Mammary epithelial cell (primary cell): ENCODE measurements around the gene PNPLA6.

Experiments
- EZH2 ChIP-seq: IDR thresholded peaks from 2 replicates; pipeline ENCODE4 v1.6.1; 2012; ENCODE audit warnings: low read length, inconsistent platforms, borderline replicate concordance
- TF ChIP-seq, protein P1 (sequence below), 2 donors: IDR thresholded peaks in 1 of 2; conservative IDR thresholded peaks in 1 of 2; 2 replicates each; pipeline ENCODE4 v1.5.1; 2011 to 2012; ENCODE audit warnings: inconsistent platforms in 2 of 2, low read length in 2 of 2, mild to moderate bottlenecking in 2 of 2, control low read depth in 1 of 2, low read depth in 1 of 2; ENCODE audit not compliant: insufficient read depth in 1 of 2; ENCODE audit errors: extremely low read depth in 1 of 2

DNA sequence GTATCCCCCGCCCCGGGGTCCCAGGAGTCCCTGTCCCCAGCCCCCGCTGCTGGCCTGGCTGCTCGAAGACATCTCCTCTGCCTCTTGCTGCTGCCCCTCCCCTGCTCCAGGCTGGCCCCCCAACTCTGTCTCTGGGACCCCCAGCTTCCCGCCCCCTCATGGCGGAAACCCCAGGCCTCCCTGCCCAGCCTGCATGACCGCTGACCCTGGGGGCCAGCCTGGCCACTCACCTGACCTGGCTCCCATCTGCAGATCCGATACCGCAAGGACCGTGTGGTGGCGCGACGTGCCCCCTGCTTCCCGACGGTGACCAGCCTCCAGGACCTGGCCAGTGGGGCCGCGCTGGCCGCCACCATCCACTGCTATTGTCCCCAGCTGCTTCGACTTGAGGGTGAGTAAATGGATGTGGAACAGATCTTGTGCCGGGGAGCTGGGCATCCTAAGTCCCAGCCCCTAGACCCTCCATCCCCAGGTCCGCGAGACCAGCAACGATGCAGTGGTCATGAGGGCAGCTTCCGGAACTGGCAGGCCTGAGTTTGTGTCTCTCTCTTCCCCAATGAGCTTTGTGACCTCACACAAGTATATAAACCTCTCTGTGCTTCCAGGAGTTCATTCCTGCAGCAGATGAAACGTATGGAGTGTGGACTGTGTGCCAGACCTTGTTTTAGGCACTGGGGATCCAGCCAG, 72.5 kb downstream of the PNPLA6 start:
- TF ChIP-seq, protein P1, sequence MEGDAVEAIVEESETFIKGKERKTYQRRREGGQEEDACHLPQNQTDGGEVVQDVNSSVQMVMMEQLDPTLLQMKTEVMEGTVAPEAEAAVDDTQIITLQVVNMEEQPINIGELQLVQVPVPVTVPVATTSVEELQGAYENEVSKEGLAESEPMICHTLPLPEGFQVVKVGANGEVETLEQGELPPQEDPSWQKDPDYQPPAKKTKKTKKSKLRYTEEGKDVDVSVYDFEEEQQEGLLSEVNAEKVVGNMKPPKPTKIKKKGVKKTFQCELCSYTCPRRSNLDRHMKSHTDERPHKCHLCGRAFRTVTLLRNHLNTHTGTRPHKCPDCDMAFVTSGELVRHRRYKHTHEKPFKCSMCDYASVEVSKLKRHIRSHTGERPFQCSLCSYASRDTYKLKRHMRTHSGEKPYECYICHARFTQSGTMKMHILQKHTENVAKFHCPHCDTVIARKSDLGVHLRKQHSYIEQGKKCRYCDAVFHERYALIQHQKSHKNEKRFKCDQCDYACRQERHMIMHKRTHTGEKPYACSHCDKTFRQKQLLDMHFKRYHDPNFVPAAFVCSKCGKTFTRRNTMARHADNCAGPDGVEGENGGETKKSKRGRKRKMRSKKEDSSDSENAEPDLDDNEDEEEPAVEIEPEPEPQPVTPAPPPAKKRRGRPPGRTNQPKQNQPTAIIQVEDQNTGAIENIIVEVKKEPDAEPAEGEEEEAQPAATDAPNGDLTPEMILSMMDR (conservative IDR thresholded peaks at IDR 0.05 in 1 of 2, IDR thresholded peaks at IDR 0.05 in 1 of 2; ENCODE audit: extremely low read depth in 1 of 2, insufficient read depth in 1 of 2, low read depth in 1 of 2, low read length in 2 of 2) = no peak
- no peak for TF ChIP-seq EZH2
